Measurements from ENCODE around the gene DLG3.
A peak's percentile ranks its signal among the peaks of the same experiment; 100 is the strongest.

Gene DLG3

DNA sequence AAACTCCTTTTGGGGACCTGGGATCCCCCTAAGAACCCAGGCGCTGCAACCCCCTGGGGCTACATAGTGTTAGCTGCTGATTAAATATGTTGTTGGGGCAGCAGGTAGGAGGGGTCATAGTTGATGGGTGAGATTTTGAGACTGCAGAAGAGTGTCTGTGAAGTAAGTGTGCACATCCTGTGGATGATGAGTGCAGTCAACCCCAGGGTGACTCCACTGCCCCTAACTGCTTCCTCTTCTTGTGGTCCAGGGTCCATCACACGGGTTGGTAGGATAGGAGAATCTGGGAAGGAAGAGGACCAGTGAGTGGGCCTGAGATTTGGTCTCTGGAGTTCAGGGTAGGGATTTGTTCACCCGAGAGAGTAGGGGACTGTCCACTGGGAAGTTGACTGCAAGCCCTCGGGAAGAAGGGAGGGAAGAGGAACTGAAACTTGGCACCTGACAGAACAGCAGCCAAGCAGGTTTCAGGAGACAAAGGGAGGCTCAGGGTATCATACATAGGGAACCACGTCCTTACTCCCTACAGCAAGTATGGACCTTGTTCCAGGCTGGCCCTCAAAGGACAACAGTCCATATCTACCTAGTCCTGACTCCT, 8.5 kb downstream of the DLG3 start:
- peak overlapping the region; percentile 23 for H3K27ac ChIP-seq (ENCODE audit: low read depth, low read length, poor library complexity, severe bottlenecking)
- no peaks in the 10 kb centered on the region for H3K27me3 ChIP-seq (ENCODE audit: insufficient read depth, low read length)
- no peak overlapping the region for H2AFZ ChIP-seq (ENCODE audit: low read length)
- H3K36me3 ChIP-seq (ENCODE audit: insufficient read depth, low read length): no peaks in the 10 kb centered on the region
- no peaks in the 10 kb centered on the region for H3F3A ChIP-seq (ENCODE audit: insufficient read depth, low read length)
- peak overlapping the region; percentile 65 for H3K4me3 ChIP-seq (ENCODE audit: low read depth, low read length, poor library complexity, severe bottlenecking)
- peak overlapping the region; percentile 78 for H3K4me2 ChIP-seq (ENCODE audit: low read length)
- H4K20me1 ChIP-seq (ENCODE audit: insufficient read depth, low read length): no peaks in the 10 kb centered on the region
- peak overlapping the region; percentile 70 for H3K9ac ChIP-seq (ENCODE audit: low read length)
- H3K79me2 ChIP-seq (ENCODE audit: insufficient read depth, low read length): no peaks in the 10 kb centered on the region
- H3K9me2 ChIP-seq (ENCODE audit: low read depth, low read length): no peaks in the 10 kb centered on the region
- TF ChIP-seq EZH2 (IDR thresholded peaks at IDR 0.05; ENCODE audit: borderline replicate concordance, low read length): no peak
- TF ChIP-seq, protein P1, sequence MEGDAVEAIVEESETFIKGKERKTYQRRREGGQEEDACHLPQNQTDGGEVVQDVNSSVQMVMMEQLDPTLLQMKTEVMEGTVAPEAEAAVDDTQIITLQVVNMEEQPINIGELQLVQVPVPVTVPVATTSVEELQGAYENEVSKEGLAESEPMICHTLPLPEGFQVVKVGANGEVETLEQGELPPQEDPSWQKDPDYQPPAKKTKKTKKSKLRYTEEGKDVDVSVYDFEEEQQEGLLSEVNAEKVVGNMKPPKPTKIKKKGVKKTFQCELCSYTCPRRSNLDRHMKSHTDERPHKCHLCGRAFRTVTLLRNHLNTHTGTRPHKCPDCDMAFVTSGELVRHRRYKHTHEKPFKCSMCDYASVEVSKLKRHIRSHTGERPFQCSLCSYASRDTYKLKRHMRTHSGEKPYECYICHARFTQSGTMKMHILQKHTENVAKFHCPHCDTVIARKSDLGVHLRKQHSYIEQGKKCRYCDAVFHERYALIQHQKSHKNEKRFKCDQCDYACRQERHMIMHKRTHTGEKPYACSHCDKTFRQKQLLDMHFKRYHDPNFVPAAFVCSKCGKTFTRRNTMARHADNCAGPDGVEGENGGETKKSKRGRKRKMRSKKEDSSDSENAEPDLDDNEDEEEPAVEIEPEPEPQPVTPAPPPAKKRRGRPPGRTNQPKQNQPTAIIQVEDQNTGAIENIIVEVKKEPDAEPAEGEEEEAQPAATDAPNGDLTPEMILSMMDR (IDR thresholded peaks at IDR 0.05; ENCODE audit: low read length): no peak
- peaks cover 26% of the 10 kb centered on the region for H3K4me1 ChIP-seq (ENCODE audit: insufficient read depth, low read length, severe bottlenecking)
- H3K9me3 ChIP-seq (ENCODE audit: low read length): no peaks in the 10 kb centered on the region

- Histone ChIP-seq H3K36me3 (ENCODE audit: insufficient read depth, low read length) (no peaks in the 10 kb centered on the region), H3K9ac (ENCODE audit: low read length) (peak overlapping the region; percentile 88), H3K9me3 (ENCODE audit: low read length) (no peaks in the 10 kb centered on the region), H3K27me3 (ENCODE audit: insufficient read depth, low read length) (no peaks in the 10 kb centered on the region), H2AFZ (ENCODE audit: low read length) (no peak overlapping the region), H3K79me2 (ENCODE audit: insufficient read depth, low read length) (no peaks in the 10 kb centered on the region), H4K20me1 (ENCODE audit: insufficient read depth, low read length) (no peaks in the 10 kb centered on the region), H3K4me1 (ENCODE audit: insufficient read depth, low read length, severe bottlenecking) (peaks cover 26% of the 10 kb centered on the region), H3K9me2 (ENCODE audit: low read depth, low read length) (no peaks in the 10 kb centered on the region), H3K4me2 (ENCODE audit: low read length) (peak overlapping the region; percentile 80), H3F3A (ENCODE audit: insufficient read depth, low read length) (no peaks in the 10 kb centered on the region), H3K27ac (ENCODE audit: low read depth, low read length, poor library complexity, severe bottlenecking) (peak overlapping the region; percentile 82), H3K4me3 (ENCODE audit: low read depth, low read length, poor library complexity, severe bottlenecking) (peak overlapping the region; percentile 83)
- TF ChIP-seq, protein P1 (IDR thresholded peaks at IDR 0.05; ENCODE audit: low read length): peak; percentile 79
- no peak for TF ChIP-seq EZH2 (IDR thresholded peaks at IDR 0.05; ENCODE audit: borderline replicate concordance, low read length)
Measured at GRCh38 chrX:70454441-70455365, 10.1 kb downstream of the DLG3 start.

- Histone ChIP-seq H3K4me2 (ENCODE audit: low read length) (peak overlapping the region; percentile 80), H3F3A (ENCODE audit: insufficient read depth, low read length) (no peaks in the 10 kb centered on the region), H3K9me2 (ENCODE audit: low read depth, low read length) (no peaks in the 10 kb centered on the region), H3K27ac (ENCODE audit: low read depth, low read length, poor library complexity, severe bottlenecking) (peak overlapping the region; percentile 78), H3K79me2 (ENCODE audit: insufficient read depth, low read length) (no peaks in the 10 kb centered on the region), H4K20me1 (ENCODE audit: insufficient read depth, low read length) (no peaks in the 10 kb centered on the region), H3K4me3 (ENCODE audit: low read depth, low read length, poor library complexity, severe bottlenecking) (peak overlapping the region; percentile 83), H3K27me3 (ENCODE audit: insufficient read depth, low read length) (no peaks in the 10 kb centered on the region), H3K9ac (ENCODE audit: low read length) (peak overlapping the region; percentile 88), H3K4me1 (ENCODE audit: insufficient read depth, low read length, severe bottlenecking) (peaks cover 26% of the 10 kb centered on the region), H3K9me3 (ENCODE audit: low read length) (no peaks in the 10 kb centered on the region), H2AFZ (ENCODE audit: low read length) (no peak overlapping the region), H3K36me3 (ENCODE audit: insufficient read depth, low read length) (no peaks in the 10 kb centered on the region)
- TF ChIP-seq EZH2 (IDR thresholded peaks at IDR 0.05; ENCODE audit: borderline replicate concordance, low read length): no peak
- TF ChIP-seq, protein P1 (IDR thresholded peaks at IDR 0.05; ENCODE audit: low read length): no peak
Measured at GRCh38 chrX:70455366-70456202, 10.9 kb downstream of the DLG3 start.
